Mucosa of rectum (tissue), 2 donors: ENCODE data around the gene BNIP5.
A peak's percentile ranks its signal among the peaks of the same experiment; 100 is the strongest.

Source experiments
- H3K27ac ChIP-seq, 2 donors: one replicate each; pipeline ENCODE4 v1.7.0; 2013; ENCODE audit warnings: inconsistent platforms in 2 of 2, low read depth in 2 of 2, low read length in 2 of 2
- H3K27me3 ChIP-seq, 2 donors: one replicate each; pipeline ENCODE4 v1.7.0; 2013; ENCODE audit warnings: low read length in 2 of 2; ENCODE audit not compliant: control insufficient read depth in 2 of 2, insufficient read depth in 2 of 2
- H3K36me3 ChIP-seq, 2 donors: one replicate each; pipeline ENCODE4 v1.7.0; 2013; ENCODE audit warnings: low read length in 2 of 2; ENCODE audit not compliant: control insufficient read depth in 2 of 2, insufficient read depth in 2 of 2
- H3K4me1 ChIP-seq, 2 donors: one replicate each; pipeline ENCODE4 v1.7.0; 2013; ENCODE audit warnings: low read length in 2 of 2, mild to moderate bottlenecking in 1 of 2; ENCODE audit not compliant: control insufficient read depth in 2 of 2, insufficient read depth in 2 of 2
- H3K4me3 ChIP-seq, 2 donors: one replicate each; pipeline ENCODE4 v1.7.0; 2013; ENCODE audit warnings: low read length in 2 of 2
- H3K9ac ChIP-seq, 2 donors: one replicate each; pipeline ENCODE4 v1.7.0; 2013; ENCODE audit warnings: low read length in 2 of 2, low read depth in 1 of 2, mild to moderate bottlenecking in 1 of 2
- H3K9me3 ChIP-seq, 2 donors: one replicate each; pipeline ENCODE4 v1.7.0; 2013; ENCODE audit warnings: low read length in 2 of 2; ENCODE audit not compliant: control insufficient read depth in 2 of 2
- donor health status: healthy.
- donor health status: Normal muscosa, but diverticular disease.

BNIP5 gene

GRCh38 chr6:36301085-36301658 is 35.5 kb downstream of the BNIP5 start:
- no peaks in the 10 kb centered on the region for H3K27me3 ChIP-seq
- no peak overlapping the region for H3K9ac ChIP-seq
- H3K4me3 ChIP-seq = no peak overlapping the region
- no peak overlapping the region for H3K27ac ChIP-seq
- H3K9me3 ChIP-seq = no peaks in the 10 kb centered on the region
- no peaks in the 10 kb centered on the region for H3K4me1 ChIP-seq
- H3K36me3 ChIP-seq = no peaks in the 10 kb centered on the region

GRCh38 chr6:36298027-36298426 is 38.7 kb downstream of the BNIP5 start:
- Histone ChIP-seq H3K4me1 (no peaks in the 10 kb centered on the region), H3K27ac (no peak overlapping the region), H3K9me3 (no peaks in the 10 kb centered on the region), H3K4me3 (no peak overlapping the region), H3K36me3 (no peaks in the 10 kb centered on the region), H3K27me3 (no peaks in the 10 kb centered on the region), H3K9ac (no peak overlapping the region)

GRCh38 chr6:36297511-36297910 is 39.2 kb downstream of the BNIP5 start:
- H3K27me3 ChIP-seq = no peaks in the 10 kb centered on the region
- H3K27ac ChIP-seq = no peak overlapping the region
- no peak overlapping the region for H3K9ac ChIP-seq
- no peaks in the 10 kb centered on the region for H3K4me1 ChIP-seq
- no peak overlapping the region for H3K4me3 ChIP-seq
- H3K36me3 ChIP-seq = no peaks in the 10 kb centered on the region
- no peaks in the 10 kb centered on the region for H3K9me3 ChIP-seq

- no peaks in the 10 kb centered on the region for H3K27me3 ChIP-seq
- no peak overlapping the region for H3K27ac ChIP-seq
- no peak overlapping the region for H3K9ac ChIP-seq
Measured at GRCh38 chr6:36297051-36297450, 39.6 kb downstream of the BNIP5 start.

GRCh38 chr6:36296240-36296639 is 40.4 kb downstream of the BNIP5 start:
- H3K4me3 ChIP-seq = no peak overlapping the region
- peaks cover under 1% of the 10 kb centered on the region in 2 donors for H3K4me1 ChIP-seq
- H3K9me3 ChIP-seq = no peaks in the 10 kb centered on the region
- no peak overlapping the region for H3K9ac ChIP-seq
- no peak overlapping the region for H3K27ac ChIP-seq
- H3K36me3 ChIP-seq = no peaks in the 10 kb centered on the region
- no peaks in the 10 kb centered on the region for H3K27me3 ChIP-seq

More at GRCh38 chr6:36297051-36297450, 39.6 kb downstream of the BNIP5 start:
- no peaks in the 10 kb centered on the region for H3K36me3 ChIP-seq
- H3K4me3 ChIP-seq = no peak overlapping the region
- no peaks in the 10 kb centered on the region for H3K4me1 ChIP-seq
- no peaks in the 10 kb centered on the region for H3K9me3 ChIP-seq

- Histone ChIP-seq H3K4me1 (peaks cover 6 to 7% of the 10 kb centered on the region in 2 donors), H3K27ac (no peak overlapping the region), H3K9me3 (no peaks in the 10 kb centered on the region), H3K4me3 (no peak overlapping the region), H3K36me3 (no peaks in the 10 kb centered on the region), H3K9ac (no peak overlapping the region), H3K27me3 (no peaks in the 10 kb centered on the region)
Measured at GRCh38 chr6:36292170-36292569, 44.5 kb downstream of the BNIP5 start.

- no peaks in the 10 kb centered on the region for H3K36me3 ChIP-seq
- peak overlapping the region; percentile 52 to 69 for H3K27ac ChIP-seq
- no peak overlapping the region for H3K4me3 ChIP-seq
- H3K9me3 ChIP-seq = no peaks in the 10 kb centered on the region
- H3K9ac ChIP-seq = no peak overlapping the region
- peaks cover 6 to 7% of the 10 kb centered on the region in 2 donors for H3K4me1 ChIP-seq
- H3K27me3 ChIP-seq = peaks cover 0 to 3% of the 10 kb centered on the region in 2 donors
Measured at GRCh38 chr6:36290668-36291620, 45.7 kb downstream of the BNIP5 start.

- Histone ChIP-seq H3K27ac (no peak overlapping the region), H3K27me3 (peaks cover 7 to 8% of the 10 kb centered on the region in 2 donors)
Measured at GRCh38 chr6:36289281-36289878, 47.3 kb downstream of the BNIP5 start.

GRCh38 chr6:36286858-36287257 is 49.8 kb downstream of the BNIP5 start:
- Histone ChIP-seq H3K27ac (no peak overlapping the region), H3K4me1 (peaks cover 6 to 7% of the 10 kb centered on the region in 2 donors), H3K36me3 (no peaks in the 10 kb centered on the region), H3K9me3 (no peaks in the 10 kb centered on the region), H3K9ac (no peak overlapping the region), H3K27me3 (peaks cover 11% of the 10 kb centered on the region in 2 donors), H3K4me3 (no peak overlapping the region)

More at GRCh38 chr6:36289281-36289878, 47.3 kb downstream of the BNIP5 start:
- peaks cover 6 to 7% of the 10 kb centered on the region in 2 donors for H3K4me1 ChIP-seq
- H3K9me3 ChIP-seq = no peaks in the 10 kb centered on the region
- no peaks in the 10 kb centered on the region for H3K36me3 ChIP-seq
- no peak overlapping the region for H3K4me3 ChIP-seq
- H3K9ac ChIP-seq = no peak overlapping the region

- Histone ChIP-seq H3K36me3 (no peaks in the 10 kb centered on the region), H3K9ac (no peak overlapping the region), H3K4me3 (no peak overlapping the region), H3K27me3 (peaks cover 11% of the 10 kb centered on the region in 2 donors), H3K9me3 (no peaks in the 10 kb centered on the region), H3K27ac (no peak overlapping the region), H3K4me1 (peaks cover 1 to 3% of the 10 kb centered on the region in 2 donors)
Measured at GRCh38 chr6:36285797-36286196, 50.9 kb downstream of the BNIP5 start.
